ENCODE measurements around the gene UNC5C. TPM values are rescaled to one million over a fixed set of nuclear protein-coding genes. Genes with fewer than 3 reads are reported as not detected.

Gene UNC5C
- total RNA-seq, 2 donors from 2014 or later = 0.52 to 2.0 TPM

DNA sequence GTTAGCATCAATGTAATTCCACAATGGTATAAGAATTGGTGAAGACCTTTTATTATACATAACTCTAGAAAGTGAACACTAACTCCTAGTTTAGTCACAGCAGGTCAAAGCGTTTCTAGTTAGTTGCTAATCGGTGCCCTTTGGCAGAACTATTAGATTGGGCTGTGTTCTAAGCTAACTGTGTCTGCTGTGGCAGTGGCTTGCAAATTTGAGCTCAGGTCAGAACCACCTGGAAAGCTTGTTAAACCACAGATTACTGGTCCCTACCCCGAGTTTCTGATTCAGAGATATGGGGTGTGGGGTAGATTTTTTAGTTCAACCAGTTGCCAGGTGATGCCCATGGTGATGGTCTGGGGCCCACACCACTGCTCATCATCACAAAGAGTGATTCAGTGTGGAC is 332.1 kb downstream of the UNC5C start:
- no peak for ATAC-seq
- Histone ChIP-seq H3K27me3 (no peaks in the 10 kb centered on the region), H3K4me3 (no peak overlapping the region), H3K9me3 (no peaks in the 10 kb centered on the region), H3K27ac (no peak overlapping the region), H3K36me3 (replicated peaks in 1 of 2; ENCODE audit: insufficient read depth in 1 of 2, low read depth in 2 of 2) (no peaks in the 10 kb centered on the region), H3K4me1 (no peaks in the 10 kb centered on the region)
- intact Hi-C loops (cut with DNase I) = no loop called here
- DNase-seq = no peak
- WGBS, 2 donors = 71 to 76% methylated on average over 3 of the region's 3 CpGs
- TF ChIP-seq POLR2A (IDR thresholded peaks at IDR 0.05) = no peak
- TF ChIP-seq, protein P1, sequence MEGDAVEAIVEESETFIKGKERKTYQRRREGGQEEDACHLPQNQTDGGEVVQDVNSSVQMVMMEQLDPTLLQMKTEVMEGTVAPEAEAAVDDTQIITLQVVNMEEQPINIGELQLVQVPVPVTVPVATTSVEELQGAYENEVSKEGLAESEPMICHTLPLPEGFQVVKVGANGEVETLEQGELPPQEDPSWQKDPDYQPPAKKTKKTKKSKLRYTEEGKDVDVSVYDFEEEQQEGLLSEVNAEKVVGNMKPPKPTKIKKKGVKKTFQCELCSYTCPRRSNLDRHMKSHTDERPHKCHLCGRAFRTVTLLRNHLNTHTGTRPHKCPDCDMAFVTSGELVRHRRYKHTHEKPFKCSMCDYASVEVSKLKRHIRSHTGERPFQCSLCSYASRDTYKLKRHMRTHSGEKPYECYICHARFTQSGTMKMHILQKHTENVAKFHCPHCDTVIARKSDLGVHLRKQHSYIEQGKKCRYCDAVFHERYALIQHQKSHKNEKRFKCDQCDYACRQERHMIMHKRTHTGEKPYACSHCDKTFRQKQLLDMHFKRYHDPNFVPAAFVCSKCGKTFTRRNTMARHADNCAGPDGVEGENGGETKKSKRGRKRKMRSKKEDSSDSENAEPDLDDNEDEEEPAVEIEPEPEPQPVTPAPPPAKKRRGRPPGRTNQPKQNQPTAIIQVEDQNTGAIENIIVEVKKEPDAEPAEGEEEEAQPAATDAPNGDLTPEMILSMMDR (IDR thresholded peaks at IDR 0.05) = no peak

DNA sequence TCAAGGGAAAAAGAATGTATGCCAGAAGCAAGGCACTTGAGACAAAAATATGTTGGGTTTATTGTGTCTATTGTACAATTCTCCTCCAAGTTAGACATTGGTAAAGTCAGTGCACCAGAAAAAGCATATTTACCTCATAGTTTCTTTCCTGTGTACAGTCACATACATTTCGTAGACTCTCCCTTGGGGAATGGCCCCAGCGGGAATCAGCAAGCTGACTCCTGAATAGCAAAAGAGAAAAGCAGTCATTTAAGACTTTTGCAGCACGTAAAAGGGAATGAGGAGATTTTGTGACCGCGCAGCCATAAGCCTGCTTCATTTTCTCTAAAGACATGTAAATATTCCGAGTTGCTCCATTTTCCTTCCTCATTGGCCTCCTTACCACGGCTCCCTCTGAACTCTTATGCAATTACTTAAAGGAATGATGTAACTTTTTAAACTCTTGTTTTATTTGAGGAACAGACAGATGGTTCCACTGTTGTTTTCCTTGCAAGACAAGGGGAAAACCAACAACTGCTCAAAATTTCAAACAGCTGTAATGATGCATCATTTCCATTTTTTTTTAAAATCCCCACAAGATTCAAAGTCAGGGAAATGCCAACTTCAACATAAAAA is 332.7 kb downstream of the UNC5C start:
- Histone ChIP-seq H3K4me1 (no peaks in the 10 kb centered on the region), H3K27ac (no peak overlapping the region), H3K36me3 (replicated peaks in 1 of 2; ENCODE audit: insufficient read depth in 1 of 2, low read depth in 2 of 2) (no peaks in the 10 kb centered on the region), H3K4me3 (no peak overlapping the region), H3K9me3 (no peaks in the 10 kb centered on the region), H3K27me3 (no peaks in the 10 kb centered on the region)
- DNase-seq = no peak
- intact Hi-C loops (cut with DNase I) = no loop called here
- no peak for ATAC-seq
- WGBS, 2 donors = 69 to 90% methylated on average over 7 of the region's 7 CpGs
- no peak for TF ChIP-seq POLR2A (IDR thresholded peaks at IDR 0.05)
- TF ChIP-seq, protein P1 (IDR thresholded peaks at IDR 0.05) = no peak

DNA sequence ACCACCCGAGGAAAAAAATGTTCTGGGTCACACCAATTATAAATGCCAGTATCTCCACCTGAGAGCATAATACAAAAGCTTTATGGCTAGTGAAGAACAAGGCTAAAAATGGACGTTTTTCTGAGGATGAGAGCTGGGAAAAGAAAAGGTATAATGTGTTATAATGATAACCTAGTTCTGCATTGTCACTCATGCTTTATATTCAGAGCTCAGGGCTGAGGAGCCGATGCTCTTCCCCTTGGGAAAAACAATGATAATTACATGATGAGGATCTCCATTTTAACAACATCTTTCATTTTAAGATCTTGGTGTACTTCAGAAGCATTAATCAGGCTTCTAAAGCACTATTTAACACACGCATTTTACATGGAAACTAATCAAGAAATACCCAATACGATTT is 333.7 kb downstream of the UNC5C start:
- H3K4me1 ChIP-seq = no peaks in the 10 kb centered on the region
- ATAC-seq (no peak), DNase-seq (no peak)
- no peak overlapping the region for H3K4me3 ChIP-seq
- no peaks in the 10 kb centered on the region for H3K36me3 ChIP-seq (replicated peaks in 1 of 2; ENCODE audit: insufficient read depth in 1 of 2, low read depth in 2 of 2)
- TF ChIP-seq, protein P1 (IDR thresholded peaks at IDR 0.05) = no peak
- TF ChIP-seq POLR2A (IDR thresholded peaks at IDR 0.05) = no peak
- no peaks in the 10 kb centered on the region for H3K27me3 ChIP-seq
- 72 to 73% methylated on average over 5 of the region's 5 CpGs for WGBS, 2 donors
- no peak overlapping the region for H3K27ac ChIP-seq
- intact Hi-C loops (cut with DNase I) = no loop called here
- H3K9me3 ChIP-seq = no peaks in the 10 kb centered on the region

DNA sequence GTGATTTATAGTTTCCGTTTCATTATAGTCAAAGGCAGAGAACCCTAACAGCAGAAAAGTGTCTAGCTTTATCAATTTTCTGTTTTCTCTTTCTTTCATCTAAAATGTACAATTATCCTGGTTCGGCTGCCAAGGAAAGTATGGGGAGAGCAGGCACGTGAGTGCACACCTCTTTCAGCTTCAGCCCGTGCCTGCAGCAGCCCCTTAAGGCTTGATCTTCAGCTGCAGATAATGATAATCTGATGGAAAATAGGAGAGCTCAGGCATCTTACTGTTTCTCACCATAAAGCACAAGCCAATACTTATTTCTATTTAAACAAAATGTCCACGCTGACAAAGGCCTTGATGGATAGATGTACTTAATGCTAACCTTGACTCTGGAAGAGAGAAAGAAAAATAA is 334.4 kb downstream of the UNC5C start:
- Histone ChIP-seq H3K36me3 (replicated peaks in 1 of 2; ENCODE audit: insufficient read depth in 1 of 2, low read depth in 2 of 2) (no peaks in the 10 kb centered on the region), H3K9me3 (no peaks in the 10 kb centered on the region), H3K27me3 (no peaks in the 10 kb centered on the region), H3K27ac (no peak overlapping the region), H3K4me1 (no peaks in the 10 kb centered on the region), H3K4me3 (no peak overlapping the region)
- ATAC-seq (no peak), DNase-seq (no peak)
- 81 to 85% methylated on average over 5 of the region's 5 CpGs for WGBS, 2 donors
- intact Hi-C loops (cut with DNase I) = no loop called here
- TF ChIP-seq POLR2A (IDR thresholded peaks at IDR 0.05) = no peak
- TF ChIP-seq, protein P1 (IDR thresholded peaks at IDR 0.05) = no peak

DNA sequence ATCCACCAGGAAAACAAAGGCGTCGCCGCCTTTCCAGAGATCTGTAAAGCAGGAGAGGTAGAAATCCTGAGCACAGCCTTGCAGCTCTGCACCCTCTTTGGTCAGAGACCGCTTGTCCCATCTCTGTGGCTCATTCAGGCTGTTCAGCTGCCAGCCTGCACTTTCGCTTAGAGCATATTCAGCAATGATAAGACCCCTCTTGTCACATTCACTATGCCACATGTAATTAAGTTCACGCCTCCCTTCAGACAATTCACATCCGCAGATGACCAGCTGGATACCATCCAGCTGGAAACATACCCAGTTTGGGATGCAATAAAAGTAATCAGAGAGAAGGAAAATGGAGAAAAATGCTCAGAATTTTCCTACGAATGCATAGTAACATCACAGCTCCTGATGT is 335.4 kb downstream of the UNC5C start:
- 47 to 49% methylated on average over 8 of the region's 8 CpGs for WGBS, 2 donors

More for the DNA sequence above, 335.4 kb downstream of the UNC5C start:
- Histone ChIP-seq H3K36me3 (replicated peaks in 1 of 2; ENCODE audit: insufficient read depth in 1 of 2, low read depth in 2 of 2) (no peaks in the 10 kb centered on the region), H3K9me3 (no peaks in the 10 kb centered on the region), H3K27me3 (no peaks in the 10 kb centered on the region), H3K27ac (no peak overlapping the region), H3K4me1 (no peaks in the 10 kb centered on the region), H3K4me3 (no peak overlapping the region)
- intact Hi-C loops (cut with DNase I) = no loop called here
- TF ChIP-seq POLR2A (IDR thresholded peaks at IDR 0.05) = no peak
- DNase-seq = no peak
- ATAC-seq = no peak
